ENCODE data around the gene OR1L4.

The OR1L4 gene

DNA sequence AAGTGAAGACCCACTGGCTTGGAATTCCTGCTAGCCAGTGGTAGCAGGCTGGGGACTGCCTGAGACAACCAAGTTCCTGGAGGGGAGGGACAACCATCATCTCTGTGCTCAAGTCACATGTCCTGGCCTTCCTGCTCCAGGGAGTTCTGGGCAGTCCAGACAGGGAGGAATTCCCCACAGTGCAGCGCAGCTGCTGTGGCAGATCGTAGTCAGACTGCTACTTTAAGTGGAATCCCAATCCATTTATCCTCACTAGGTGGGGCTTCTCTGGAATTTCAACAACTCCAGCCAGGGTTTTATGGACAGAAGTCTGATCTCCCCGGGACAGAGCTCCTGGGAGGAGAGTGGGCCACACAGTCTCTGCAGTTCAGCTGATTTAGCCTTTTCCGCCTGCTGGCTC is 44.0 kb downstream of the OR1L4 start:
- TF ChIP-seq CTCF (IDR thresholded peaks at IDR 0.05), result no peak

Data from LNCAP (cell line).